ENCODE measurements around the gene LRP5. TPM values are rescaled to one million over a fixed set of nuclear protein-coding genes. Genes with fewer than 3 reads are reported as not detected.
A peak's percentile ranks its signal among the peaks of the same experiment; 100 is the strongest.

Gene LRP5
- total and polyA plus RNA-seq, 9 of the 15 experiments (the other 6 are each of a cell fraction or from before 2014, with no cell fraction given) = 0.48 to 44.2 (median 13.5) TPM

DNA sequence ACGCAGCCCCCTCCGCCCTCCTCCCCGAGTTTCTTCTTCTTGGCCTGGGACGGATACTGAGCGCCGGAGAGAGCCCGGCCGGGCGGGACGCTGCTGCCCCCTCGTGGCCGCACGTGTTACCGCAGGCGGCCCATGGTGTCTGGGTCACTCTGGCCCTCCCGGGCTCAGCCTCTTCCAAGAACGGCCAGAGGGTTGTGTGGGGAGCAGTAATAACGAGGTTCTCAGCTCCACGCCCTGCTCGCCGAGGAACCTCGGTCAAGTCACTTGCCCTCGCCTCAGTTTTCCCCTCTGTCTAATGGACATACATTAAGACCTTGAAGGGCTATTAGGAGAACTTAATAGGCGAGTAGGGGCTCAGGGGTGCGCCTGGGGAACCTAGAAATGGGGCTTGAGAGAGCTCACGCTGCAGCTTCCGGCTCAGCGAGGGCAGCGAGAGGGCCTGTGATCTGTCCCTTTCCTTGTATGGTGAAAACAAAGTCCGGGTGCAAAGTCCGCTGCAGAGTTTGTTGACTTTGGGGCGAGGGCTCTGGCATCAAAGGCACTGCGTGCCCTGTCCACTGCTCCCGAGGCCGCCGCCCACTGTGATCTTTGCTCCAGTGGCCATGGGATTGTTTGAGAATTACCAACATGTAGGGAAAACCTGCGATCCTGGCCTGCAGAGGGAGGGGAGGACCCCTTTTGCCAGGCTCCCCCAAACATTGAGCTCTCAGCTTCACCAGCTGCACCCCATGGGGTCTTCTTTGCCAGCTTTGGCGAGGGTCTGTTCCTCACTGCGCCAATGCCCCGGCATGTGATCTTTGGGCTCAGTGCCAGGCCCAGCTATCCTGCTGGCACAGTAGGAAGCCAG is 14.4 kb upstream of the LRP5 start (continued):
- TF ChIP-seq, protein P1, sequence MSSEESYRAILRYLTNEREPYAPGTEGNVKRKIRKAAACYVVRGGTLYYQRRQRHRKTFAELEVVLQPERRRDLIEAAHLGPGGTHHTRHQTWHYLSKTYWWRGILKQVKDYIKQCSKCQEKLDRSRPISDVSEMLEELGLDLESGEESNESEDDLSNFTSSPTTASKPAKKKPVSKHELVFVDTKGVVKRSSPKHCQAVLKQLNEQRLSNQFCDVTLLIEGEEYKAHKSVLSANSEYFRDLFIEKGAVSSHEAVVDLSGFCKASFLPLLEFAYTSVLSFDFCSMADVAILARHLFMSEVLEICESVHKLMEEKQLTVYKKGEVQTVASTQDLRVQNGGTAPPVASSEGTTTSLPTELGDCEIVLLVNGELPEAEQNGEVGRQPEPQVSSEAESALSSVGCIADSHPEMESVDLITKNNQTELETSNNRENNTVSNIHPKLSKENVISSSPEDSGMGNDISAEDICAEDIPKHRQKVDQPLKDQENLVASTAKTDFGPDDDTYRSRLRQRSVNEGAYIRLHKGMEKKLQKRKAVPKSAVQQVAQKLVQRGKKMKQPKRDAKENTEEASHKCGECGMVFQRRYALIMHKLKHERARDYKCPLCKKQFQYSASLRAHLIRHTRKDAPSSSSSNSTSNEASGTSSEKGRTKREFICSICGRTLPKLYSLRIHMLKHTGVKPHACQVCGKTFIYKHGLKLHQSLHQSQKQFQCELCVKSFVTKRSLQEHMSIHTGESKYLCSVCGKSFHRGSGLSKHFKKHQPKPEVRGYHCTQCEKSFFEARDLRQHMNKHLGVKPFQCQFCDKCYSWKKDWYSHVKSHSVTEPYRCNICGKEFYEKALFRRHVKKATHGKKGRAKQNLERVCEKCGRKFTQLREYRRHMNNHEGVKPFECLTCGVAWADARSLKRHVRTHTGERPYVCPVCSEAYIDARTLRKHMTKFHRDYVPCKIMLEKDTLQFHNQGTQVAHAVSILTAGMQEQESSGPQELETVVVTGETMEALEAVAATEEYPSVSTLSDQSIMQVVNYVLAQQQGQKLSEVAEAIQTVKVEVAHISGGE (CRISPR knock-in tag; IDR thresholded peaks at IDR 0.05) = 0 out of 6 replicates have a peak, but pooled peaks of 1 of the 3 experiments have one; percentile 46
- TF ChIP-seq, protein P2, sequence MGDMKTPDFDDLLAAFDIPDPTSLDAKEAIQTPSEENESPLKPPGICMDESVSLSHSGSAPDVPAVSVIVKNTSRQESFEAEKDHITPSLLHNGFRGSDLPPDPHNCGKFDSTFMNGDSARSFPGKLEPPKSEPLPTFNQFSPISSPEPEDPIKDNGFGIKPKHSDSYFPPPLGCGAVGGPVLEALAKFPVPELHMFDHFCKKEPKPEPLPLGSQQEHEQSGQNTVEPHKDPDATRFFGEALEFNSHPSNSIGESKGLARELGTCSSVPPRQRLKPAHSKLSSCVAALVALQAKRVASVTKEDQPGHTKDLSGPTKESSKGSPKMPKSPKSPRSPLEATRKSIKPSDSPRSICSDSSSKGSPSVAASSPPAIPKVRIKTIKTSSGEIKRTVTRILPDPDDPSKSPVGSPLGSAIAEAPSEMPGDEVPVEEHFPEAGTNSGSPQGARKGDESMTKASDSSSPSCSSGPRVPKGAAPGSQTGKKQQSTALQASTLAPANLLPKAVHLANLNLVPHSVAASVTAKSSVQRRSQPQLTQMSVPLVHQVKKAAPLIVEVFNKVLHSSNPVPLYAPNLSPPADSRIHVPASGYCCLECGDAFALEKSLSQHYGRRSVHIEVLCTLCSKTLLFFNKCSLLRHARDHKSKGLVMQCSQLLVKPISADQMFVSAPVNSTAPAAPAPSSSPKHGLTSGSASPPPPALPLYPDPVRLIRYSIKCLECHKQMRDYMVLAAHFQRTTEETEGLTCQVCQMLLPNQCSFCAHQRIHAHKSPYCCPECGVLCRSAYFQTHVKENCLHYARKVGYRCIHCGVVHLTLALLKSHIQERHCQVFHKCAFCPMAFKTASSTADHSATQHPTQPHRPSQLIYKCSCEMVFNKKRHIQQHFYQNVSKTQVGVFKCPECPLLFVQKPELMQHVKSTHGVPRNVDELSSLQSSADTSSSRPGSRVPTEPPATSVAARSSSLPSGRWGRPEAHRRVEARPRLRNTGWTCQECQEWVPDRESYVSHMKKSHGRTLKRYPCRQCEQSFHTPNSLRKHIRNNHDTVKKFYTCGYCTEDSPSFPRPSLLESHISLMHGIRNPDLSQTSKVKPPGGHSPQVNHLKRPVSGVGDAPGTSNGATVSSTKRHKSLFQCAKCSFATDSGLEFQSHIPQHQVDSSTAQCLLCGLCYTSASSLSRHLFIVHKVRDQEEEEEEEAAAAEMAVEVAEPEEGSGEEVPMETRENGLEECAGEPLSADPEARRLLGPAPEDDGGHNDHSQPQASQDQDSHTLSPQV (IDR thresholded peaks at IDR 0.05) = peak; percentile 40; the same call in 1 of the 2 replicates
- TF ChIP-seq, protein P3, sequence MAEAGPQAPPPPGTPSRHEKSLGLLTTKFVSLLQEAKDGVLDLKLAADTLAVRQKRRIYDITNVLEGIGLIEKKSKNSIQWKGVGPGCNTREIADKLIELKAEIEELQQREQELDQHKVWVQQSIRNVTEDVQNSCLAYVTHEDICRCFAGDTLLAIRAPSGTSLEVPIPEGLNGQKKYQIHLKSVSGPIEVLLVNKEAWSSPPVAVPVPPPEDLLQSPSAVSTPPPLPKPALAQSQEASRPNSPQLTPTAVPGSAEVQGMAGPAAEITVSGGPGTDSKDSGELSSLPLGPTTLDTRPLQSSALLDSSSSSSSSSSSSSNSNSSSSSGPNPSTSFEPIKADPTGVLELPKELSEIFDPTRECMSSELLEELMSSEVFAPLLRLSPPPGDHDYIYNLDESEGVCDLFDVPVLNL (CRISPR knock-in tag; IDR thresholded peaks at IDR 0.05; ENCODE audit: low read depth) = no peak
- TF ChIP-seq TARDBP (IDR thresholded peaks at IDR 0.05) = 0 out of 2 replicates have a peak, but pooled peaks have one; percentile 32
- TF ChIP-seq, protein P4, sequence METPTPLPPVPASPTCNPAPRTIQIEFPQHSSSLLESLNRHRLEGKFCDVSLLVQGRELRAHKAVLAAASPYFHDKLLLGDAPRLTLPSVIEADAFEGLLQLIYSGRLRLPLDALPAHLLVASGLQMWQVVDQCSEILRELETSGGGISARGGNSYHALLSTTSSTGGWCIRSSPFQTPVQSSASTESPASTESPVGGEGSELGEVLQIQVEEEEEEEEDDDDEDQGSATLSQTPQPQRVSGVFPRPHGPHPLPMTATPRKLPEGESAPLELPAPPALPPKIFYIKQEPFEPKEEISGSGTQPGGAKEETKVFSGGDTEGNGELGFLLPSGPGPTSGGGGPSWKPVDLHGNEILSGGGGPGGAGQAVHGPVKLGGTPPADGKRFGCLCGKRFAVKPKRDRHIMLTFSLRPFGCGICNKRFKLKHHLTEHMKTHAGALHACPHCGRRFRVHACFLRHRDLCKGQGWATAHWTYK (CRISPR knock-in tag; IDR thresholded peaks at IDR 0.05) = 0 out of 2 replicates have a peak, but pooled peaks have one; percentile 75
- peak; percentile 54; the same call in 1 of the 2 replicates for TF ChIP-seq BCOR (IDR thresholded peaks at IDR 0.05)
- TF ChIP-seq, protein P5, sequence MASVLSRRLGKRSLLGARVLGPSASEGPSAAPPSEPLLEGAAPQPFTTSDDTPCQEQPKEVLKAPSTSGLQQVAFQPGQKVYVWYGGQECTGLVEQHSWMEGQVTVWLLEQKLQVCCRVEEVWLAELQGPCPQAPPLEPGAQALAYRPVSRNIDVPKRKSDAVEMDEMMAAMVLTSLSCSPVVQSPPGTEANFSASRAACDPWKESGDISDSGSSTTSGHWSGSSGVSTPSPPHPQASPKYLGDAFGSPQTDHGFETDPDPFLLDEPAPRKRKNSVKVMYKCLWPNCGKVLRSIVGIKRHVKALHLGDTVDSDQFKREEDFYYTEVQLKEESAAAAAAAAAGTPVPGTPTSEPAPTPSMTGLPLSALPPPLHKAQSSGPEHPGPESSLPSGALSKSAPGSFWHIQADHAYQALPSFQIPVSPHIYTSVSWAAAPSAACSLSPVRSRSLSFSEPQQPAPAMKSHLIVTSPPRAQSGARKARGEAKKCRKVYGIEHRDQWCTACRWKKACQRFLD (CRISPR knock-in tag; IDR thresholded peaks at IDR 0.05) = peak; percentile 44; the same call in 1 of the 2 replicates
- no peak for TF ChIP-seq ZNF347 (CRISPR knock-in tag; IDR thresholded peaks at IDR 0.05; ENCODE audit: low read depth)
- TF ChIP-seq, protein P6, sequence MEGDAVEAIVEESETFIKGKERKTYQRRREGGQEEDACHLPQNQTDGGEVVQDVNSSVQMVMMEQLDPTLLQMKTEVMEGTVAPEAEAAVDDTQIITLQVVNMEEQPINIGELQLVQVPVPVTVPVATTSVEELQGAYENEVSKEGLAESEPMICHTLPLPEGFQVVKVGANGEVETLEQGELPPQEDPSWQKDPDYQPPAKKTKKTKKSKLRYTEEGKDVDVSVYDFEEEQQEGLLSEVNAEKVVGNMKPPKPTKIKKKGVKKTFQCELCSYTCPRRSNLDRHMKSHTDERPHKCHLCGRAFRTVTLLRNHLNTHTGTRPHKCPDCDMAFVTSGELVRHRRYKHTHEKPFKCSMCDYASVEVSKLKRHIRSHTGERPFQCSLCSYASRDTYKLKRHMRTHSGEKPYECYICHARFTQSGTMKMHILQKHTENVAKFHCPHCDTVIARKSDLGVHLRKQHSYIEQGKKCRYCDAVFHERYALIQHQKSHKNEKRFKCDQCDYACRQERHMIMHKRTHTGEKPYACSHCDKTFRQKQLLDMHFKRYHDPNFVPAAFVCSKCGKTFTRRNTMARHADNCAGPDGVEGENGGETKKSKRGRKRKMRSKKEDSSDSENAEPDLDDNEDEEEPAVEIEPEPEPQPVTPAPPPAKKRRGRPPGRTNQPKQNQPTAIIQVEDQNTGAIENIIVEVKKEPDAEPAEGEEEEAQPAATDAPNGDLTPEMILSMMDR (IDR thresholded peaks at IDR 0.05 in 2 of 3, conservative IDR thresholded peaks at IDR 0.05 in 1 of 3; ENCODE audit: insufficient read depth in 2 of 3, low read depth in 1 of 3, low read length in 3 of 3) = peak; percentile 92 to 98 (median 97)
- no peak for TF ChIP-seq ZNF699 (CRISPR knock-in tag; IDR thresholded peaks at IDR 0.05; ENCODE audit: insufficient replicate concordance)

Measured in K562 (cell line).